GF-D8 (cell line): ENCODE results near the gene BCDIN3D.

Experiments used
- DNase-seq: peaks from one replicate; lab custom pipeline; 2025; lab: John Stamatoyannopoulos, UW

The BCDIN3D gene

GRCh38 chr12:49821373-49822287 lies 21.3 kb downstream of the BCDIN3D start:
- no peak for DNase-seq

GRCh38 chr12:49819786-49820185 lies 23.1 kb downstream of the BCDIN3D start:
- DNase-seq: no peak

- DNase-seq: no peak
Measured at GRCh38 chr12:49818241-49818895, 24.5 kb downstream of the BCDIN3D start.

GRCh38 chr12:49813131-49813530 lies 29.8 kb downstream of the BCDIN3D start:
- DNase-seq: no peak

- no peak for DNase-seq
Measured at GRCh38 chr12:49811961-49812401, 30.9 kb downstream of the BCDIN3D start.

GRCh38 chr12:49811136-49811535 lies 31.8 kb downstream of the BCDIN3D start:
- no peak for DNase-seq

GRCh38 chr12:49809906-49810389 lies 33.0 kb downstream of the BCDIN3D start:
- DNase-seq: no peak

- no peak for DNase-seq
Measured at GRCh38 chr12:49809381-49809905, 33.5 kb downstream of the BCDIN3D start.

- DNase-seq: no peak
Measured at GRCh38 chr12:49808686-49809380, 34.1 kb downstream of the BCDIN3D start.

- DNase-seq: no peak
Measured at GRCh38 chr12:49807991-49808580, 34.8 kb downstream of the BCDIN3D start.

GRCh38 chr12:49806877-49807276 lies 36.0 kb downstream of the BCDIN3D start:
- no peak for DNase-seq

- no peak for DNase-seq
Measured at GRCh38 chr12:49806321-49806813, 36.5 kb downstream of the BCDIN3D start.

- DNase-seq: no peak
Measured at GRCh38 chr12:49805409-49805808, 37.5 kb downstream of the BCDIN3D start.

- no peak for DNase-seq
Measured at GRCh38 chr12:49804821-49805220, 38.1 kb downstream of the BCDIN3D start.

- DNase-seq: no peak
Measured at GRCh38 chr12:49803693-49804450, 39.0 kb downstream of the BCDIN3D start.

GRCh38 chr12:49801141-49802063 lies 41.5 kb downstream of the BCDIN3D start:
- no peak for DNase-seq

GRCh38 chr12:49800421-49801140 lies 42.3 kb downstream of the BCDIN3D start:
- DNase-seq: no peak

GRCh38 chr12:49798934-49799333 lies 44.0 kb downstream of the BCDIN3D start:
- no peak for DNase-seq

- no peak for DNase-seq
Measured at GRCh38 chr12:49798248-49798647, 44.7 kb downstream of the BCDIN3D start.
